GM13976 (cell line): Measurements from ENCODE around the gene EDARADD.

ENCODE experiments used
- DNase-seq: peaks from one replicate; pipeline ENCODE4 v3.0.0; 2012; ENCODE audit warnings: low spot score
- in situ Hi-C: fragments of 300-500 bp; cut with MboI; formaldehyde crosslinking; loops from one replicate; pipeline ENCODE4 v1.12.0; 2022; ENCODE audit warnings: low sequenced_read_pairs, mixed read lengths, inconsistent platforms; ENCODE audit not compliant: unreplicated experiment
- TF ChIP-seq, protein P1 (sequence below): IDR thresholded peaks from 2 replicates; pipeline ENCODE4 v1.5.1; 2012; ENCODE audit warnings: borderline replicate concordance, mild to moderate bottlenecking; ENCODE audit not compliant: insufficient read depth; ENCODE audit errors: extremely low read depth, missing control alignments, control extremely low read depth

EDARADD gene

DNA sequence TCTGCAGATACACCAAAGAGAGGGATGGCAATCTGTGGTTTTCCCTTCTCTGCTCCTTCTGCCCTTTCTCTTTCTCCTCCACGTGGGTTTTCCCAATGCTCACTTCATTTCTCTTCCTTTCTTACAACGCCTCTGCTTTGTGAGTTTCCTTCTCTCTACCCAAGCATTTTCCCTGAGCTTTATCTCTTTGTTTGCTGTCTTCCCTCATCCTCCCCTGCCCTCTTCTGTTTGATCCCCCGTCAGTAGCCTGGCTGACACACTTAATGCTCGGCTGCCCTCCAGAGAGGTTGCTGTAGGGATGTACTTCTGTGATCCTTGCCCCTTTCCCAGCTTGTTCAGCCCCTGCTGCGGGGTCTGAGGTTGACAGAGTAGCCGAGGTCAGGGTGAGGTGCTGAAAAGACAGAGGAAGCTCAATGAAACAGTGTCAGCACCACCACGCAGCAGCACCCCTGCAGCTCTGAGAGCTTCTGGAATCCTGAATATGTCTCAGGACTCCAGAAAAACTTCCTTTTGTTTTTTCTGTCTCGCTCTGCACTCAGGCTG, 6.0 kb downstream of the EDARADD start:
- TF ChIP-seq, protein P1, sequence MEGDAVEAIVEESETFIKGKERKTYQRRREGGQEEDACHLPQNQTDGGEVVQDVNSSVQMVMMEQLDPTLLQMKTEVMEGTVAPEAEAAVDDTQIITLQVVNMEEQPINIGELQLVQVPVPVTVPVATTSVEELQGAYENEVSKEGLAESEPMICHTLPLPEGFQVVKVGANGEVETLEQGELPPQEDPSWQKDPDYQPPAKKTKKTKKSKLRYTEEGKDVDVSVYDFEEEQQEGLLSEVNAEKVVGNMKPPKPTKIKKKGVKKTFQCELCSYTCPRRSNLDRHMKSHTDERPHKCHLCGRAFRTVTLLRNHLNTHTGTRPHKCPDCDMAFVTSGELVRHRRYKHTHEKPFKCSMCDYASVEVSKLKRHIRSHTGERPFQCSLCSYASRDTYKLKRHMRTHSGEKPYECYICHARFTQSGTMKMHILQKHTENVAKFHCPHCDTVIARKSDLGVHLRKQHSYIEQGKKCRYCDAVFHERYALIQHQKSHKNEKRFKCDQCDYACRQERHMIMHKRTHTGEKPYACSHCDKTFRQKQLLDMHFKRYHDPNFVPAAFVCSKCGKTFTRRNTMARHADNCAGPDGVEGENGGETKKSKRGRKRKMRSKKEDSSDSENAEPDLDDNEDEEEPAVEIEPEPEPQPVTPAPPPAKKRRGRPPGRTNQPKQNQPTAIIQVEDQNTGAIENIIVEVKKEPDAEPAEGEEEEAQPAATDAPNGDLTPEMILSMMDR: no peak
- in situ Hi-C loops: no loop called here
- no peak for DNase-seq

GRCh38 chr1:236401698-236402097, 7.6 kb downstream of the EDARADD start:
- TF ChIP-seq, protein P1: no peak
- in situ Hi-C loops: no loop called here

DNA sequence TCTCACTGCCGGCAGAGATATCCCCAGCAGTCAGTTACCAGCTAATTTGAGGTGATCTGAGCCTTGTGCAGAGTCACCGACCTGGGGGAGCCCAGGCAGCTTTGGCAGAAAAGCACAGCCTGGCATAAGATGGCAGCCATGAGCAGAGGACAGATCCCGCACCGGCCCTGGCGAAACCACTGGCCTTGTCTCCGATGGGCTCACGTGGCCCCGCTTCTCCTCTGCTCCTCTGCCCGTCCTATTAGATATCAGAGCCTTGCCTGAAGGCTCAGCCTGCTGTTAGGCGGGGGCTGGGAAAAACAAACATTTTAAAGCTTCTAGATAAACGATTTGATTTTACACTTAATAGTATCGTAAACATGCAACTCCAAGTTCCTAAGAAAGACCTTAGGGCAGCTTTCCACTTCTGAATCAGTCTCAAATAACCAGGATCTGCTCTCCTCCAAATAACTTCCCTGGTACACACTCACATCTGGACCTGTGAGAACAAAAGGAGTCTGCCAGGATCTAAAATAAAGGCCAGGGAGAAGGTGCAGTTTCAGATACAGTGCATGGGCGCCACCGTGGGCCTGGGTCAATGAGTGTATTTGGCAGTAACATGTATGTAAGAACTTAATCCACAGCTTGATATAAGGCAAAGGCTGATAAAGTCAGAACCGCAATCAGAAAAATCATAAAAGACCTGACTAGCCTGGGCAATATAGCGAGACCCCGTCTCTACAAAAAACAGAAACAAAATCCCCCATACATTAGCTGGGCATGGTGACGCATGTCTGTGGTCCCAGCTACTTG, 10.0 kb downstream of the EDARADD start:
- in situ Hi-C loops: no loop called here
- TF ChIP-seq, protein P1: no peak
- DNase-seq: no peak

More at GRCh38 chr1:236401698-236402097, 7.6 kb downstream of the EDARADD start:
- DNase-seq: no peak

DNA sequence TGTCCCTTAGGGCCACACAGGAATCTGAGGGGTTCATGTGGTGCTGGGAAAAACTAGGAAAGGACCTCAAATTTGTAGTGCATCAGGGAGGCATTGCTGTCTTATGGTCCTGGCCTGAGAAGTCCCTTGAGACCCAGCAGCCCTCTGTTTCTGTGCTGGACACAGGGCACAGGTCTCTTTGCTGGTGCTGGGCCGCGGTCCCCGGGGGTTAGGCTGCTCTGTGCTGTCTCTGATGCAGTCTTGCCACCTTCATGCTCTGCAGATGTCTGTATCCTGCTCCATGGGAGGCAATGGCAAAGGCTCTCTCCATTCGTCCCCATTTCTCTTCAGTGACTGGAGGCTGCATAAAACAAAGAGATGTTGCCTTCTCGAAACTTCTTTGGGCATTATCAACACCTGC, 13.0 kb downstream of the EDARADD start:
- DNase-seq: no peak
- in situ Hi-C loops: no loop called here
- TF ChIP-seq, protein P1: no peak

- in situ Hi-C loops: no loop called here
- no peak for DNase-seq
- TF ChIP-seq, protein P1: no peak
Measured at GRCh38 chr1:236413688-236414087, 19.6 kb downstream of the EDARADD start.

DNA sequence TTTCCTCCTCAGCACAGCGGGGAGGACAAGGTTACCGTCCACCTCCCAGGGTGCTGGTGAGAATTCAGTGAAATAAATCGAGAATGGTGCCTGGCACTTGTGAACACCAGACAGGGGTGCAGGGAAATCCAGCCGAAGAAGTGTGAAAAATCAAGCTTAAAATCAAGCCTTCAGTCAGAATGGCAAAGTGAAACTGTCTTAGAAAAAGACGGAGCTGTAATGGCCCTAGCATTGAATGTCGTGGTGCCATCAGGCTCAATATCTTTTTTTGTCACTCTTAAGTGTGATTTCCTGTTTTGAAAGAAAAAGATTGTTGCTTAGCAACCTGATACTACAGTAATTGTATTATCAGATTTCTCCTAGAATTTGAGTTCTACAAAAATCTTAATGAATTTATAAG, 22.1 kb downstream of the EDARADD start:
- no peak for DNase-seq
- in situ Hi-C loops: no loop called here
- TF ChIP-seq, protein P1: no peak
